CD4-positive, alpha-beta T cell treated with Interleukin-21 for 1 hour (primary cell): ENCODE results near the gene ATXN2L.
A peak's percentile ranks its signal among the peaks of the same experiment; 100 is the strongest.
"Not testable (repeated sequence)": the region's sequence is repeated elsewhere in the genome, so short reads cannot be mapped to it uniquely, and the experiment has no call there.

ENCODE experiments used
- DNase-seq: peaks from one replicate; pipeline ENCODE4 v3.0.0-alpha.2; 2020

The ATXN2L gene

DNA sequence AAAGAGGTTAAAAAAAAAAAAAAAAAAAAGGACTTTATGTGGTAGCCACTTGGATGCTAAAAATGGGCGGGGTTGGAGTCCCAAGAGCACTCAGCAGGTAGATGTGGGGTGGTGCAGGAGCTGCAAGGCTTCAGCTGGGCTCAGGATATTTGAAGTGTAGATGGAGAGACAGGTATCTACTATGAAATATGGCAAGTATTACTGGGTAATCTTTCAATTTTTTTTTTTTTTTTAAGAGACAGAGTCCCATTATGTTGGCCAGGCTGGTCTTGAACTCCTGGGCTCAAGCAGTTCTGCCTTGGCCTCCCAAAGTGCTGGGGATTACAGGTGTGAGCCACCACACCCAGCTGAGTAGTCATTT is 15.7 kb downstream of the ATXN2L start:
- no peak for DNase-seq

DNA sequence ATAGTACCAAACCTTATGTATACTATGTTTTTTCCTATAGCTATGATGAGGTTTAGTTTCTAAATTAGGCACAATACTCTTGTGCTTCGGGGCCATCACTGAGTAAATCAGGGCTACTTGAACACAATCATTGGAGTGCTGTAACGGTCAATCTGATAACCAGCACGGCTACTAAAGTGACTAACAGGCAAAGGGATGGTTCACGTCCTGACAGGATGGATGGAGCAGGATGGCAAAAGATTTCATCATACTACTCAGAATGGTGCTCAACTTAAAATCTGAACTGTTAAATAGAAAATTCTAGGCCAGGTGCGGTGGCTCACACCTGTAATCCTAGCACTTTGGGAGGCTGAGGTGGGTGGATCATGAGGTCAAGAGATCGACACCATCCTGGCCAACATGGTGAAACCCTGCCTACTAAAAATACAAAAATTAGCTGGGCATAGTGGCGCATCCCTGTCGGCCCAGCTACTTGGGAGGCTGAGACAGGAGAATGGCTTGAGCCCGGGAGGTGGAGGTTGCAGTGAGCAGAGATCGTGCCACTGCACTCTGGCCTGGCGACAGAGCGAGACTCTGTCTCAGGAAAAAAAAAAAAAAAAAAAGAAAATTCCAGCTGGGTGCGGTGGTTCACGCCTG is 16.3 kb downstream of the ATXN2L start:
- no peak for DNase-seq

DNA sequence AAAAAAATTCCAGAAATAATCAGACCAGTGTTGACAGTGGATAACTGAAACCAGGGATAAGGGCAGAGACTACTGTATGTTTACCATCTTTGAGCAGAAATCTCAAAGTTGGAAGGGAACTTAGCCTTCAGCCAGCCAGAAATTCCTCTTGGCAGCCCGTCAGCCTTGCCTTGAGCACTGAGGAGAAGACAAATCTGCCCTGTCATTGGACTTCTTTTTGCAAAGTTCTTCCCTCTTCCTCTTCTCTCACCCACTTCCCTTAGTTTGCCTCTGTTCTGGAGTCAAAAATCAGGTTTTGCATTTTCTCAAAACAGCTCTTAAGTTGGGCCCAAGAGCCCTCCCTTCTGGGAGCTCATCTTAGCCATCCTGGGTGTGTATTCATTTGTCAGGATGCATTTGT is 17.1 kb downstream of the ATXN2L start:
- DNase-seq: no peak

DNA sequence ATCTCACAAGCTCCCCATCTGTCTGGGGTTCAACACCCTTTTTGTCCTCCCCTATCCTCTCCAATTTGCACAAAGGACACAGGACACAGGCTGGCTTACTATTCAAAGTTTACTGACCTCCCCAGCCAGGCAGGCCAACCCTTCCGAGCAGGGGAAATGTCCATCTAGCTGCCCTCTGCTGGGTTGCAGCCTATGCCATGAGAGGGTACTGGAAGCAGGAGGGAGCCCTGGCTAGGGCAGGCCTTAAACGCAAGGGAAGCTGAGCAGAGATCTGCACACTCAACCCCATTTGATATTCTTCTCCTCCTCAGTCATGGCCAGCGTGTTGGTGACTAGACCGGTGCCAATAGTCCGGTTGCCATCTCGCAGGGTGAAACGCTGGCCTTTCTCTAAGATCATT is 19.9 kb downstream of the ATXN2L start:
- DNase-seq: no peak

DNA sequence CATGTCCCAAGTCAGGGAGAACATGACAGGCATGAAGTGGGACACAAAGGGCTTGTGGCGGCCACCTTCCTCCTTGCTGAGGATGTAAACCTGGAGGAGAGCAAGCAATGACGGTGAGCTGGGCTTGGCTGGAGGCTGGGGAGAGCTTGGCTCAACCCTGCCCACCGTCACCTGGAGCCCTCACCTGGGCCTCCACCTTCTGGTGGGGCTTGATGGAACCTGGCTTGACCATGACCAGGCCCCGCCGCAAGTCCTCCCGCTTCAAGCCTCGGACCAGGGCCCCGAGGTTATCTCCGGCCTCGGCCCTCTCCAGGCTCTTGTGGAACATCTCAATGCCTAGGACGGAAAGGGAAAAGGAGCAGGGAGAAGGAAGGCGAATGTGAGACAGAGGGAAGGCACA is 21.0 kb downstream of the ATXN2L start:
- DNase-seq: no peak

DNA sequence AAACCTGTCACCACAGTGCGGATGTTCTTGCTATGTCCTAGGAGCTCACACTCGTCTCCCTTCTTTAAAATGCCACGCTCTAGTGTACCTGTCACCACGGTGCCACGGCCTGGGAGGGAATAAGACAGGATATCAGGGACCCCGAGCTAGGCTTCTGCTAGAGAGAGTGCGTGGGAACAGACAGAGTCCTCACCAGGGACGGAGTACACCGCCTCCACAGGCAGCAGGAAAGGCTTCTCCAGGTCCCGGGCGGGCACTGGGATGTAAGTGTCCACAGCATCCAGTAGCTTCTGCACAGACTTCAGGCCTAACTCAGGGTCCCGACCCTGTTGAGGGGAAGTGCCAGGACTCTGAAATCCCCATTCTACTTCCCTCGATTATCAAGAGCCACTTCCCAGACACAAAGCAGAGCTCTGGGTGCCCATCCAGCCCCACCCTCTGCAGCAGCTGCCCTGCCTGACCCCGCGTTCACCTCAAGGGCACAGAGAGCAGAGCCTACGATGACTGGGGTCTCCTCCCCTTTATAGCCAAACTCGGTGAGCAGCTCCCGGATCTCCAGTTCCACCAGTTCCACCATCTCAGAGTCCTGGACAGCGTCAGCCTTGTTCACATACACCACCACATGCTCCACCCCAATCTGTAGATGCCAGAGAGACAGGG is 21.6 kb downstream of the ATXN2L start:
- DNase-seq: no peak

DNA sequence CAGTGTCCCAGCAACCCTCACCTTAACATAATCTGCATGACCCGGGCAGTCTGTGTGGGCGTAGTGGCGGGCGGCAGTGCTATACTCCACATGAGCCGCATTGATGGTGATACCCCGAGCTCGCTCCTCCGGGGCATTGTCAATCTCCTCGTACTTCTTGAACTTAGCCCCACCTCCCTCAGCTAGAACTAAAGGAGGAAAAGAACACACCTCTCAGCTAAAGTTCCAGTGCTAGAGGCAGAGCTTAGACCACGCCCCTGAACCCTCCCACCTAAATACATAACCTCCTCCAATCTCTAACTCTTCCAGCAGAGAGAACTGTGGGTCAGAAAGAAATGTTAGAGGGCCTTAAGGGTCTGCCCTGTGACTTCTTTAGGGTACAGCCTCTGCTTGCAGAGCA is 22.5 kb downstream of the ATXN2L start:
- peak; percentile 39 for DNase-seq

DNA sequence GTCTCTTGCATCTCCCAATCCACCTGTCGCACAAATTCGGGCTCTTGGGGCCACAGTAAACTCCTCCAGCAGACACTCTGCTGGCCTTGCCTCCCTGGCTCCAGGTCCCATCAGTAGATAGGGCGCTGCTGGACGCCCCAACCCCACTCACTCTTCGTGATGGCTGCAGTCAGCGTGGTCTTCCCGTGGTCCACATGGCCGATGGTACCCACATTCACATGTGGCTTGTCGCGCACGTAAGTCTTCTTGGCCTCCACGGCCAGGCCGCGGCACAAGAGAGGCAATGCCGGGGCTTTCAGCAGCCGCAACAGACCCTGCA is 22.9 kb downstream of the ATXN2L start:
- DNase-seq: no peak

DNA sequence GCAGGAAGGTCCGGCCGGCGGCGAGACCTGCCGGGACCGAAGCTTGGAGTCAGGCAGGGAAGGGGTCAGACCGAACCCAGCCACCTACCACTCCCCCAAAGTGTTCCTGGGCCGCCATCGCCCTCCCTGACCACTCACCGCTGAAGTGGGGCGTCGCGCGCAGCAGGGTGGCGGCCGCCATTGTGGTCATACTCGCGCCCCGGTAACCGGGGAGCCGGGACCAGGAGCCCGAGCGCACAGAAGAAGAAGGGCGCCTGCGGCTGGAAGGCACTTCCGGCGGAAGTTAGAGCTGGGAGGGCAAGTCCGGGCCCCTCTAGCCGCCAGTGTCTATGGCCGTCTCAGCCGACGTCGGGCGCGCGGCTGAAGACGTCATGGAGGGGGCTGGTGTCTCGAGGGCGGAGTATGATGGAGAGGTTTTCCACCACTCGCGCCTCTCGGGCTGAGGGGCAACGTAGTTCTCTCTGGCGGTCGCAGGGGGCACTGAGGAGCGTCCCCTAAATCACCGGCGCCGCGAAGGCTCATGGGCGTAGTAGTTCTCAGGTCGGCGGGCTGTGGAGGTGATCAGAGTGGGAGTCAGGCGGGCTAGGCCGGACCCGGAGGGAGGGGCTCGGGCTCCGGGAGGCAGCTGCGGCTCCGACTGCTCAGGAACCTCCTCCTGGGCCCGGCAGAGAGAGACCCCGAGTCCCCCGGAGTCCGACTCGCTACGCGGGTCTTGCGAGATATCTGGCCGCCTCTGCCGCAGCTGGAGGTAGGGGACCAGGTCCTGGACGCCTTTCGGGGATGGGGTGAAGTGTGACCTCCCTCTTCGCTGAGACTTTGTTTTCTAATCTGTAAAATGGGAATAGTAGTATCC is 23.5 kb downstream of the ATXN2L start, which contains the start of gene TUFM:
TSS of gene TUFM (minus strand) at position 269 of the 853 bp plus-strand sequence. CDS start at position 190, 79 bp downstream.
- DNase-seq: peak; percentile 99

DNA sequence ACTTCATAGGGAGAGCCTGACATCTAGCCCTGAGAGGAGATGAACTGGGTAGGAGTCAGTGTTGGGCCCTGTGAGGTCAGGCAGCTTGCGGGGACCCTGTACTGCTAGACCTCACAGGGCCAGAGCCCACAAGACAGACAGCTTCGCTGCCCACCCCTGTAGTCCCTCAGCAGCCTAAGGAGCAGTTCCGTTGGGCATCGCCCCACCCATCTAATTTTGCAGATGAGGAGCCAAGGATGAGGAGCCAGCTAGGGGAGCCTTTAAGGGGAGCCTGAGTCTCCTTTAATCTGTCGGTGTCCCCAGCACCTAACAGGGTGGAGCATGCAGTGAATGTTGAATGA is 24.1 kb downstream of the ATXN2L start:
- DNase-seq: no peak

DNA sequence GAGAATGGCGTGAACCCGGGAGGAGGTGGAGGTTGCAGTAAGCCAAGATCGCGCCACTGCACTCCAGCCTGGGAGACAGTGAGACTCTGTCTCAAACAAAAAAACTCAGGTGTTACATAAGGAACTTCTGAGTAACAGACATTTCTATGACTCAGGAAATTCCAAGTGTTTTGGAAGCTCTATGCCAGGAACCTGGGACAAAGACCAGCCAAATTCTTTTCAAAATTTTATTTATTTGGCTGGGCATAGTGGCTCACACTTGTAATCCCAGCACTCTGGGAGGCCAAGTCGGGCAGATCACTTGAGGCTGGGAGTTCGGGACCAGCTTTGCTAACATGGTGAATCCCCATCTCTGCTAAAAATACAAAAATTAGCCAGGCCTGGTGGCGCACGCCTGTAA is 35.6 kb downstream of the ATXN2L start:
- no peak for DNase-seq

DNA sequence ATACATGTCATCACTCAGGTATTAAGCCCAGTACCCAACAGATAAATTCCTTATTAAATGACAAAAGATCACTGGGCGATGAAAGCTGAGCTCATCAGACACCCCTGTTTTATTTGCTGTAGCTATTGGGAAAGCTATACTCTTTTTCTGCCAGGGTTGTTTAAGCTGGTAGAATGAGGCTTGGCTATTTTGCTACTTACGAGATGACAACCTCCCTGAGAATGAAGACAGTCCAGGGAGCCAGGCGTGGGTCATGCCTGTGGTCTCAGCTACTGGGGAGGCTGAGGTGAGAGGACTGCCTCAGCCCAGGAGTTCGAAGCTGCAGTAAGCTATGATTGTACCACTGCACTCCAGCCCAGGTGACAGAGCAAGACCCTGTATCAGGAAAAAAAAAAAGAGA is 36.5 kb downstream of the ATXN2L start:
- DNase-seq: no peak

DNA sequence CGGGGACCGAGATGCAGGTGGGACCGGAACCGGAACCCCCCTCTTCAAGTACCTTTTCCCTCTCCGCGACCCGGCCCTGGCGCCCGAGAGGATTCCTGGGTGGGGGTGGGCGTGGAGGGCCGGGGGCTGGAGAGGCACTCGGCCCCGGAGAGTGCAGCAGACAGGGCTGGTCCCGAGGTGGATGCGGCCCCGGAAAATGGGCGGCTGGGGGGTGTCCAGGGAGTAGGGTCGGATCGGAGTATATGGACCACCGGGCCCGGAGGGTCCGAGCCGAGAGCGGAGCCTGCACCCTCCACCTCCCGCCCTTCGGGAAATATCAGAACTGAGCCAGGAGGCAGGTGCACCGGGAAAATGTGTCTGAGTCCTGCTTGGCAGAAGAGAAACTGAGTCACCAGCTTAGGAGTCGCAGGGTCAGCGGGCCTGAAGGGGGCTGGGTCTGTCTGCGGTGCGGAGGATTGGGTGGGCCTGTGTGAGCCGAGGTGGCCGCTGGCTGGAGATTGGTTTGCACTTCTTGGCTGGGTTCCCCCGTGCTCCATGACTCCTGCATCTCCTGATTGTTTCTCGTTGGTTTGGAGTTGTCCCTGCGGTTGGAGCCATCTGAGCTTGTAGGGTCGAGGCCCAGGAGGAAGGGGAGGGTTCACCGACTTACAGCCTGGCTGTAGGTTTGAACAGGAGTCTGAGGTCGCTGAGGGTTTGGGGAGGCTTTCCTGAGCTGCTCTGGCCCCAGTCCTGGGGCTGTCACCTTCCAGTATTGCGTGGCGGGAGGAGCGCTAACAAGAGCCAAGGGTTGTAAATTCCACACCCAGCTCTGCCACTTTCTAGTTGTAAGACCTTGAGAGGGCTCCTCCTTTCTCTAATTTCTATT is 41.4 kb downstream of the ATXN2L start:
- DNase-seq: peak; percentile 28

DNA sequence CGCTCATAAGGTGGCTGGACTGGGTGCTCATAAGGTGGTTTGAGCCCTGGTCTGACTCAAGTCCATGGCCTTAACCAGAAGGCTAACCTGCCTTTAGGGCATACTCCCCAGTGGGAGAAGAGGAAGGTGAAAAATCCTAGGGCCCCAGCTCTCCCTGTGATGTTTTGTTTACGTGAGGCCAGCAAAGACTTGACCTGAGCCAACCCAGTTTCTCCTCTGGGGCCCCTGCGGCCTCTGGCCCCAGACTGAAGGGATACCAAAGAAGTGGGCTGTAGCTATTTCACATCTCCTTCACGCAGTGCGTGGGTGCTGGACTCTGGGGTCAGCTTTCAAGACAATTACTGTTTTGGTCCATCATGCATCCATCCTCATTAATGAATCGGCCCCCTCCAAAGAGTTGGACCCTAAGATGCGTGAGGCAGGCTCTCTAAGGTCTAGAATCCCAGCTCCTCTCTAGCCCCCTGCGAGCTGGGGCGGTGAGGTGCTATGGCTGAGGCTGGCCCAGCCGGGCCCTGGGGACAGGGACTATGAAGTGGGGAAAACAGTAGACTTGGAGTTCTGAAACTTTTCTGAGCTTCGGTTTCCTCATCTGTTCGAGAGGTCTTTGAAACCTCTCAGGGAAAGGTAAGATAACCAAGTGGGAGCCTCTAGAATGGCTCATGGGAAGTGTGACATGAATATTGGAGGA is 42.3 kb downstream of the ATXN2L start:
- no peak for DNase-seq

DNA sequence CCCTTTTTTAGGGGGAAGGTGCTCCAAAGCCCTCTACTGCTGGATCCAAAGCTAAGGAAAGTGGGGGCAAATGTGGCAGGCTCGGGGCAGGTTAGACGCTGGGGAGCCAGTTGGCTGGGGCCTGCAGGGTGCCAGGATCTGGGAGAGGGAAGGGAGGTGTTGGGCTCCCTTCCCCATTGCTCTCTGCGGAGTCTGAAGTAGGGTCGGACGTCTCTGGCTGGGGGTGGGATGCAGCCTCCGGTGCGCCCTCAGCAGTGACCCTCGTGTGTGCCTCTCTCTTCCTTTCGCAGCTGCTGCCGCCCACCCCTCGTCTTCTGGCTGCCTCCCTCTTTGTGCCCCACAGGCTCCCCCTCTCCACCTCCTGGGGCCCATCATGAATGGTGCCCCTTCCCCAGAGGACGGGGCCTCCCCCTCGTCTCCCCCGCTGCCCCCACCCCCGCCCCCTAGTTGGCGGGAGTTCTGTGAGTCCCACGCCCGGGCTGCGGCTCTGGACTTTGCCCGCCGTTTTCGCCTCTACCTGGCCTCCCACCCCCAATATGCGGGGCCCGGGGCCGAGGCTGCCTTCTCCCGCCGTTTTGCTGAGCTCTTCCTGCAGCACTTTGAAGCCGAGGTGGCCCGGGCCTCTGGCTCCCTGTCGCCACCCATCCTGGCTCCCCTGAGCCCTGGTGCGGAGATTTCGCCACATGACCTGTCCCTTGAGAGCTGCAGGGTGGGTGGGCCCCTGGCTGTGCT is 43.1 kb downstream of the ATXN2L start:
- DNase-seq: no peak

DNA sequence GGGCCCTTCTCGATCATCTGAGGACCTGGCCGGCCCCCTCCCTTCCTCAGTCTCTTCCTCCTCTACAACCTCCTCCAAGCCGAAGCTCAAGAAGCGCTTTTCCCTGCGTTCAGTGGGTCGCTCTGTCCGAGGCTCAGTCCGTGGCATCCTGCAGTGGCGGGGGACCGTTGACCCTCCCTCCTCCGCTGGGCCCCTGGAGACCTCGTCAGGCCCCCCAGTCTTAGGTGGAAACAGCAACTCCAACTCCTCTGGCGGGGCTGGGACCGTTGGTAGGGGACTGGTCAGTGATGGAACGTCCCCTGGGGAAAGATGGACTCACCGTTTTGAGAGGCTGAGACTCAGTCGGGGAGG is 43.6 kb downstream of the ATXN2L start:
- no peak for DNase-seq

DNA sequence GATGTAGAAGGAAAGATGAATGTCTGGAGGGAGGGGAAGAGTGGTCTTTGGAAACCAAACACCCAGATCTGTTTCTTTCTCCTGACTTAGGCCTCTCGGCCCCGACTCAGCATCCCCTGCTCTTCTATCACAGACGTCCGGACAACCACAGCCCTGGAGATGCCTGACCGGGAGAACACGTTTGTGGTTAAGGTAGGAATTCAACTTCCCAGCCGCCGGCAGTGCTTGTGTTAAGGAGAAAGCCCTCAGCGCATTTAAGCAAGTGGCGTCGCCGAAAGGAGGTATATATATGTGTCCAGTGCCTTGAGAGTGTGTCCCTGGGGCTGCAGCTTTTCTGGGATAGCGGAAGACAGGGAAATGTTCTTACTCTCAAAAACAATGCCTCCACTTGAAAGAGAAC is 44.4 kb downstream of the ATXN2L start:
- no peak for DNase-seq

DNA sequence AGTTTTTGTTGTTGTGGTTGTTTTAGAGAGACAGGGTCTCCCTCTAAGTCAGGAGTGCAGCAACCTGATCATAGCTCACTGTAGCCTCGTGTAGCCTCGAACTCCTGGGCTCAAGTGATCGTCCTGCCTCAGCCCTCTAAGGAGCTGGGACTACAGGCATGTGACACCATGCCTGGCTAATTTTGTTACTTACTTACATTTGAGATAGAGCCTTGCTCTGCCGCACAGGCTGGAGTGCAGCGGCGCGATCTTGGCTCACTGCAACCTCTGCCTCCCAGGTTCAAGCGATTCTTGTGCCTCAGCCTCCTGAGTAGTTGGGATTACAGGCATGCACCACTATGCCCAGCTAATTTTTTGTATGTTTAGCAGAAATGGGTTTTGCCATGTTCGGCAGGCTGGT is 44.8 kb downstream of the ATXN2L start:
- not testable (repeated sequence) for DNase-seq

DNA sequence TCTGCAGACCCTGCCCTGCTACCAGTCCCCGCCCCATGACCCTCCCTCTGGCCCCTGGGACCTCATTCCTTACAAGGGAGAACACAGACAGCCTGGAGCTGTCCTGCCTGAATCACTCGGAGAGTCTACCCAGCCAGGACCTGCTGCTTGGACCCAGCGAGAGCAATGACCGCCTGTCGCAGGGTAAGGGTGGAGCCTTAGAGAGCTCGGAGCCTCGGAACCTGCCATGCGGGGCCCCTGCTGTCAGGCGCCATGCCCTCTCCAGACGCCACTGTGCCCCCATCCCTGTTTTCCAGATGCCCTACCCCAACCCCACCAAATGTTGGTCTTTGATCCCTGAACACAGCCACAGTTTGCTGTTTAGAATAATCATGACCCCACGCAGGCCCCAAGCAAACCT is 46.4 kb downstream of the ATXN2L start:
- no peak for DNase-seq

DNA sequence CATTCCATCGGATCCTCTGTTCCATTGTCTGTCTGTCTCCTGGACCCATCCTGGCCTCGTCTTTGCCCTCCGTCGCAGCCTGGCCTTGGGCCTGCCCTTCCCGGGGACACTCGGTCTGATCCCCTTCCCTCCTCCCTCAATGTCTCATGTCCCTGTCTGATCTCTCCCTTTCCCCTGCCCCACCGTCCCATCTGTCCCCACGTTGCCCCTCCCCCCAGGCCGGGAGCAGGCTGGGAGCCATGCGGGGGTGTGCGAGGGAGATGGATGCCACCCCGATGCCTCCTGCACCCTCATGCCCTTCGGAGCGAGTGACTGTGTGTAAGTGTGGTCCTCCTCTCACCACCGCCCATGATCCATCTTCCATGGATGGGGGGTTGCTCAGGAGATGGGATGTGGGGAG is 50.2 kb downstream of the ATXN2L start:
- DNase-seq: no peak

DNA sequence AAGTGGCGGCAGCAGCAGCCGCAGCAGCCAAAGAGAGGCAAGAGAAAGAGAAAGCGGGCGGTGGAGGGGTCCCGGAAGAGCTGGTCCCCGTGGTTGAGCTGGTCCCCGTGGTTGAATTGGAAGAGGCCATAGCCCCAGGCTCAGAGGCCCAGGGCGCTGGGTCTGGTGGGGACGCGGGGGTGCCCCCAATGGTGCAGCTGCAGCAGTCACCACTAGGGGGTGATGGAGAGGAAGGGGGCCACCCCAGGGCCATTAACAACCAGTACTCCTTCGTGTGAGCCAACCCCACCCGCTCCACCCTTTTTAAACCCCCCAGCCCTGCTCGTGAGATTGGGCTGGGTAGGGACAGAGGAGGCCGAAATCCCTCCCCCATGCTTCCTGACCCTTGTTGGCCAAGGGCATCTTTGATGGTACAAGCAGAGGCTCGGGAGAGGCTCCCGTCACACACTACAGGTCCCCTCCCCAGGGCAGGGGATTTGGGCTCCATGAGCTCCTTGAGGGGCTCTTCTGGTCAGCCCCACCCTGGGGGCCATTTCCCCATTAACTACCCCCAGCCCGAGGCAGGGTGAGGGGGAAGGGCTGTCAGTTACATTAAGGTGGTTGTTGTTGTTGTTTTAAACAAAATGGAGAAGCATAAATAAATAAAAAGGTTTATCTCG is 50.9 kb downstream of the ATXN2L start:
- peak; percentile 67 for DNase-seq

DNA sequence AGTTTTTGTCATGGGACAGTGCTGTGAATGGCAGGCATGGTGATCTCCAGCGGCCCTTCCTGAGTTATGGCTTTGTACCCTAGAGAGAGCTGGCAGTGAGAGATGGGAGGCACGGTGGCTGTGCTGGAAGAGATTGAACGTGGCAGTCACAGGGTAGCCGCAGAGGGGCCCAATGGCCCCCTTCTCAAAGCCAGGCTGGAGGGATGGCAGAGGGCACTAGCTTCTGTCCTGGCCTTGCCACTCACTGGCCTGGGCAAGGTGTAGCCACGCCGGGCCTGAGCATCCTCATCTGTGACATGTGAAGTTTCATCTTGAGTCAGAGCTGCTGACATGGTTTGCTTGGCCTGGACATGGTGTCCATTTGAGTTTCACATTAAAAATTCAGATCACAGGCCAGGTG is 51.6 kb downstream of the ATXN2L start:
- no peak for DNase-seq
